GM18511 (cell line): ENCODE measurements around the gene GPRC5C.

Experiments
- ATAC-seq: cut with Tn5 transposase; IDR thresholded peaks from one replicate; pipeline ENCODE4 v1.9.1; 2021; ENCODE audit warnings: mild to moderate bottlenecking, moderate library complexity; ENCODE audit not compliant: unreplicated experiment

The GPRC5C gene, protein sequence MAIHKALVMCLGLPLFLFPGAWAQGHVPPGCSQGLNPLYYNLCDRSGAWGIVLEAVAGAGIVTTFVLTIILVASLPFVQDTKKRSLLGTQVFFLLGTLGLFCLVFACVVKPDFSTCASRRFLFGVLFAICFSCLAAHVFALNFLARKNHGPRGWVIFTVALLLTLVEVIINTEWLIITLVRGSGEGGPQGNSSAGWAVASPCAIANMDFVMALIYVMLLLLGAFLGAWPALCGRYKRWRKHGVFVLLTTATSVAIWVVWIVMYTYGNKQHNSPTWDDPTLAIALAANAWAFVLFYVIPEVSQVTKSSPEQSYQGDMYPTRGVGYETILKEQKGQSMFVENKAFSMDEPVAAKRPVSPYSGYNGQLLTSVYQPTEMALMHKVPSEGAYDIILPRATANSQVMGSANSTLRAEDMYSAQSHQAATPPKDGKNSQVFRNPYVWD

DNA sequence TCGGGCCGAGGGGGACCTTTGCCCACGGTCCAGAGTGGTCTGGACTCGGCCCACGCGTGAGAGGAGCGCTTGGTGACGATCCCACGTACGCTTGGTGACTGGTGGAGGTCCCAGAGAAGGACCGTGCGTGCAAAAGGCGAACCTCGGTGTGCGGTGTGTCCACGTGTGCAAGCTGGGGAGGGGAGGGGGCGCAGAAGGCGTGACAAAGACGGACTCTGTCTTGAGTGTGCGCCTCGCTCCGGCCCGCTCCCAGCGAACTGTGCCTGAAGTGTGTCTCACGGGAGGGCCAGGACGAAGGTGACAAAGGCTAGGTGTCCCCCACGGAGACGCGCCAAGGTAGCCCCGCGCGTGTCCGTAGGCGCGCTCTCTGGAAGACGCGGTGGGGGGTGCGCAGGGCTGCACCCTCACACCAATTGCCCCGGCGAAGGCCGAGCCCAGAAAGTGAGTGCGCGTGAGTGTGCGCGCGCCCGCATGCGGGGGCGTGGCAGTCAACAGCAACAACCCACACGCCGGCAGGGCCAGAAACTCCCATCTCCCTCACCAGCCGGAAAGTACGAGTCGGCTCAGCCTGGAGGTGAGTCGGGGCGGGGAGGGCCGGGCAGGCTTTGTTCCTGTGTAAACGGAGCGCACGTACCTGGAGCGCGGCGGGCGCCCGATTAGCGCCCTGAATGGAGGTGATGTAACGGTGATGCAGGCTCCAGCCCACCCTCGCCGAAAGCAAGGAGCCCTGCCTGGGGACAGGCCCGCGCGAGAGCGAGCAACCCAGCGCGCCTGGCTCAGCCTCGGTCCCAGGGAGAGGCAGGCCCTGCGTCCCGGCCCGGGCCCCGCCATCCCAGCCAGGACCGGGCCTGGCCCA lies at the start of gene GPRC5C:
Gene GPRC5C, plus strand, starts transcription at position 521 of the 856 bp plus-strand sequence. CDS start 7,689 bp downstream, outside the sequence.
- ATAC-seq, result no peak

DNA sequence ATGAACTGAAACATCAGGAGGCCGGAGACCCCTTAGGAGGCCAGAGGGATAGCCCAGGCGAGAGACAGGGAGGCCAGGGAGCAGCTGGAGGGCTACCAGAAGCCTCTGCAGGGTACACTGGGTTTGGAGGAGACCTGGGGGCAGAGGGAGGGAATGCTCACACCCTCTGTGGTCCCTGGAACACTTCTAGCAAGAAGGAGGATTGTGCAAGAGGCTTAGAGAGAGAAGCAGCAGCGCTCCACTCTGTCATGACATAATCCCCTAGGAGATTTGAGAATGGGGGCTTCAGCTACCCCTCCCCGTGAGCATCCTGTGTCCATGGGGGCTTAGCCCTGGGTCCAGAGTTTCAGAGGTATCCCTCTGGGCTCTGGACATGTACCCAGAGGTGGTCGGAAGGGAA lies 48.7 kb upstream of the GPRC5C start:
- ATAC-seq, result no peak

DNA sequence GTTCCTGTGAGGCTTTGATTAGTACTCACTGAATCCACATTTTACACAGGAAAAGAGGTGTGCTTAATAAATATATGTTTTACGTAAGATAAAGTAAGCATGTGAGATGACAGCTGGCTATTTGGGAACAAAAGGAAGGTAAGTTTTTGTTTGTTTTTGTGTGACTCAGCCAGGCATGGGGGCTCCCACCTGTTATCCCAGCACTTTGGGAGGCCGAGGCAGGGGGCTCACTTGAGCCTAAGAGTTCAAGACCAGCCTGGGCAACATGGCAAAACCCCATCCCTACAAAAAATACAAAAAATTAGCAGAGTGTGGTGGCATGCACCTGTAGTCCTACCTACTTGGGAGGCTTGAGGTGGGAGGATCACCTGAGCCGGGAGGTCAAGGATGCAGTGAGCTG lies 46.7 kb upstream of the GPRC5C start:
- no peak for ATAC-seq

DNA sequence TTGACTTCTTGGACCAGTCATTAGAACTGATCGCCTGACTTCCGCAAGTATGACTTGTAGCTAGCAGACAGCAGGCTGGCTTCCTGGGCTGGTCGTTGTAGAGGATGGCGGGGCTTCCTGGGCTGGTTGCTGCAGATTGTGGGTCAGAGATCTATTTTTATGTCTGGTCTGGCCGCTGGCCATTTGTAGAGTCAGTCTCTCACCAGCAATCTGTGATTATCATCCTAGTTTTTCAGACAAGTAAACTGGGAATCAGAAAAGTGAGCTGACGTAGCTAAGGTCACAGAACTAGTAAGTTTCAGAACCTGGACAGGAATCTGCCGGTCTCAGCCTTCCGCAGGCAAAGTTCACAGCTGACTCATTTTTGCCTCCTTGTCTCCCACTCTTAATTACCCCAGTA lies 45.5 kb upstream of the GPRC5C start:
- ATAC-seq, result no peak

DNA sequence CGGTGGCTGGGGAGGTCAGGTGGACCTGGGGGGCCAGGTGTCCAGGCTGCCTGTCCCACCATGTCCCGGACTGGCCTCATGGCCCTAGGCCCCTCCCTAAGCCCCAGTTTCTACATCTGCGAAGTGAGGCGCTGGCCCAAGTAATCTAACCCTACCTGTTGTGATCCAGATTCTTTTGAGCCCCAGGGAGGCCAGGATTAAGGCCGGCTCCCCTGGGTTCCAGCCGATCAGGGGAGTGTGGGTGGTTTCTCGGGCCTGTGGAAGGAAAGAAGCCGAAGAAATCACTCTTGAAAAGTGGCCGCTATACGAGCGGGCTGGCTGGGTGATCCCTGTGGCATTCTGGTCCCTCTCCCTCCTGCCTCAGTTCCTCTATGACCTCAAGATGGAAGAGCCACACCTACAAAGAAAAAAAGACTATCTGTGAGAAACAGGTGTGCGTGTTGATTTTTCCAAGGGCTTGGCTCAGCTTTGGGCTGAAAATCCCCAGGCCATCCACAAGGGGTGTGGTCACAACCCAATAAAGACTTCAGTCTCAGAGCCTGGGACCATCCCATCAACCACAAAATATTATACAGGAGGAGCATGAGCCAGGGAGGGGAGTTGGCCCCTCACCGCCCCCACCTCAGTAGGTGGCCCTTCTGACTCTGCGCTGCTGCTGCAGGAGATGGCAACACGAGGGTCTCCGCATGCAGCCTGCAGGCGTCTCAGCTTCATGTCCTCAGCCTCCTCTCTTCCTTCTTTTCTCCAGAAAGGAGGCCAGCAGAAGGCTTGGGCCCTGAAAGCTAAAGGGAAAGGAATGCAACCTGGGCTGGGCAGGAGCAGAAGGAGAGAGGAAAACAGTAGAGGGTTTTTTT lies 44.3 kb upstream of the GPRC5C start:
- ATAC-seq, result no peak

DNA sequence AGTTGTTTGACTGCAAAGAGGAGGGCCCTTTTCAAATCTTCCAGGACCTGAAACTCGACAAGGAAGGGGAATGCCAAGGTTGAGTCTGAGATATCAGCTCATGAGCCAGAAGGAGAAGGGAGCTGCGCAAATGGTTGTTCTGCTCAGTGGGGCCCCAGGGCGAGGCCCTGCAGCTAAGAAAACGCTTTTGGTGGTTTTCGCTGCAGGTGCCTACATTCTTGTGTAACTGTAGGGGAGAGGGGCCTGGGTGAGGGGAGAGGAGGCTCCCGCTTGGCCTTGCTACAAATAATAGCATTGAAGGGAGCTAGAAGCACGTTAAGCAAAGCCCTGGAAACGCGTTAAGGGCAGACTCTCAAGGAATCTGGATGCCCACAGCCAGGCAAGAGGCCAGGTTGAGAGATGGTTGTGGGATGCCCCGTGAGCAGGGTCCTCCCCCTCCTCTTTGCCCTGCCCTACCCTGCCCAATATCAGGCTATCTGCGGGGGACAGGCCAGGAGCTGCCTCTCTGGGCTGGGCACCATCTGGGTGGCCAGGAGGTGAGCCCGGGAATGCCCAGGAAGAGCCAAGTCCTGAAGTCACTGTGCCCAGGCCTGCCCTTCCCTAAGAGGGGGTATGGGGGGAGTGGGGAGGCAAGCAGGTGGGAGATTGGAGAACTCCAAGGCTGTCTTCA lies 42.7 kb upstream of the GPRC5C start:
- ATAC-seq, result no peak

DNA sequence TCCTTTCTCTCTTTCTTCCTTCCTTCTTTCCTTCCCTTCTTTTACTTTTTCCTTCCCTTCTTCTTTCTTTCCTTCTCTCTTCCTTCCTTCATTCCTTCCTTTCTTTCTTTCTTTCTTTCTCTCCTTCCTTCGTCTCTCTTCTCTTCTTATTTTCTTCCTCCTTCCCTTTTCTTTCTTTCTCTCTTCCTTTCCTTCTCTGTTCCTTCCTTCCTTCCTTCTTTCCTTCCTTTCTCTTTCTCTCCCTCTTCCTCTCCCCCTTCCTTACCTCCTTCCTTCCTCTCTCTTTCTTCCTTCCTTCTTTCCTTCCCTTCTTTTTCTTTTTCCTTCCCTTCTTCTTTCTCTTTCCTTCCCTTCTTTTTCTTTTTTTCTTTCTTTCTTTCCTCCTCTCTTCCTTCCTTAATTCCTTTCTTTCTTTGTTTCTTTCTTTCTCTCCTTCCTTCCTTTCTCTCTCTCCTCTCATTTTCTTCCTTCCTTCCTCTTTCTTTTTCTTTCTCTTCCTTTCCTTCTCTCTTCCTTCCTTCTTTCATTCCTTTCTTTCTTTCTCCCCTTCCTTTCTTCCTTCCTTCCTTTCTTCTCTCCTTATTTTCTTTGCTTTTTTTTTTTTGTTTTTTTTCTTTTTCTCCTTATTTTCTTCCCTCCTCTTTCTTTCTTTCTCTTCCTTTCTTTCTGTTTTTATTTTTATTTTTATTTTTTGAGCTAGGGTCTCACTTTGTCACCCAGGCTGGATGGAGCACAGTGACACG lies 41.8 kb upstream of the GPRC5C start:
- no peak for ATAC-seq

DNA sequence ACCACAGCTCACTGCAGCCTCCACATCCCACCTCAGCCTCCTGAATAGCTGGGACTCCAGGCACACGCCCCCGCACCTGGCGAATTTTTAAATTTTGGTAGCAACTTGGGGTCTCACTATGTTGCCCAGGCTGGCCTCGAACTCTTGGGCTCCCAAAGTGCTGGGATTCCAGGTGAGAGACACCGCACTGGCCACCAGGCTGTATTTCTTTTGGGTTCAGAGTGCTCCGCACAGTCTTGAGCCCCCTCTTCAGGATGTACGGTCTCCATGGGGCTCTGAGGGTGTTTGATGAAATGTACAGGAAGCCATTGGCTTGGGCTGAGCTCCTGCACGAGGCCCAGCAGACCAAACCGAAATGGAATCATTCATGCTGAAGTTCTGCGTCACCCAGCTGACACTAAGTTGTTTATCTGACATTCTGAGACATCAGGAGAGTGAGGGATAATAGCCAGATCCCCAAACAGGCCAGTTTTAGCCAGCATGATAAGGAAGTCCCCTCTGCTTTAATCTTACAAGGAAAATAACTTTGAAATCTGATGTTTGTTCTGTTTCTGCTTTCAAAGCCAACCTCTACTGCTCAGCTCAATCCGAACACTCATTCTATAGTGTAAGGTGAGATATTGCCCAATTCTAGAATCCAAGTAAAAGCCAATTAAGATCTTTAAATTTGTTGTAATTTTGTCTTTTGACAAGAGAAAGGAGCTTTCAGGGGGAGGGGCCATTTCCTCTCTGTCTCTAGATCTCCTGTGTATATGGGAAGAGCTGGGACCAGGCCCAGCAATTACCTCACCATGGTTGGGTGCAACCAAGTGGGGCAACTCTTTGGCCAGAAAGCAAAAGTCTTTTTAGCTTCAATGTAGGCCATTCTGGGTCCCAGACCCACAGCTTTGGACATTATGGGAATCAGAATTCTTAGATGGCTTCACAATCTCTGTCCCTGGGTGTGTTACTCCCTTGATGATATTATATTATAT lies 40.9 kb upstream of the GPRC5C start:
- ATAC-seq, result no peak

DNA sequence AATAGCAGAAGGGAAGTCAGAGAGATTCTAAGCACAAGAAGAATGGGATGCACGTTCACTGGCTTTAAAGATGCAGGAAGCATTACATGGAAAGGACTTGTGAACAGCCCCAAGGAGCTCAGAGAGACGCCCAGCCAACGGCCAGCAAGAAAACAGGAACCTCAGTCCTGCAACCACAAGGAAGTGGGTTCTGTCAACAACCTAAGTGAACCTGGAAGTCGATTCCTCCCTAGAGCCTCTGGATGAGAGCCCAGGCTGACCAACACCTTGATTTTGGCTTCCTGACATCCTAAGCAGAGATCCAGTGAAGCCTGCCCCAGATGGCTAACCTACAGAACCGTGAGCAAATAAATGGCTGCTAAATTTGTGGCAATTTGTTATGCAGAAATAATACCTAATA lies 40.1 kb upstream of the GPRC5C start:
- no peak for ATAC-seq

DNA sequence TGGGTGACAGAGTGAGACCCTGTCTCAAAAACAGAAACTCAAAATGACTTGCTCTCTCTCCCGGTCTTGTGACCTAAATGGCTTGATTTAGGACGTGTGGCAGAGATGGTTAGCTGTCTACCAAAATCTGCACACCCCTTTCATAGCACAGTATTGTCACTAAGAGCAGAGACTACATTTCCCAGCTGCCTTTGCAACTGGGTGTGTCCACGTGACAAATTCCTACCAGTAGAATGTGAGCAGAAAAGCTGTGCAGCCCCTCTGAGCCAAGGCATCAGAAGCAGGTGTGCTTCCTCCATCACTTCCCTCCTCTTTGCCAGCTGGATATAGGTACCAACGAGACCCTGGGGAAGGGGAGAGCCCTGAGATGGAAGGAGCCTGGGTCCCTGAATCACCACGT lies 39.0 kb upstream of the GPRC5C start:
- no peak for ATAC-seq

DNA sequence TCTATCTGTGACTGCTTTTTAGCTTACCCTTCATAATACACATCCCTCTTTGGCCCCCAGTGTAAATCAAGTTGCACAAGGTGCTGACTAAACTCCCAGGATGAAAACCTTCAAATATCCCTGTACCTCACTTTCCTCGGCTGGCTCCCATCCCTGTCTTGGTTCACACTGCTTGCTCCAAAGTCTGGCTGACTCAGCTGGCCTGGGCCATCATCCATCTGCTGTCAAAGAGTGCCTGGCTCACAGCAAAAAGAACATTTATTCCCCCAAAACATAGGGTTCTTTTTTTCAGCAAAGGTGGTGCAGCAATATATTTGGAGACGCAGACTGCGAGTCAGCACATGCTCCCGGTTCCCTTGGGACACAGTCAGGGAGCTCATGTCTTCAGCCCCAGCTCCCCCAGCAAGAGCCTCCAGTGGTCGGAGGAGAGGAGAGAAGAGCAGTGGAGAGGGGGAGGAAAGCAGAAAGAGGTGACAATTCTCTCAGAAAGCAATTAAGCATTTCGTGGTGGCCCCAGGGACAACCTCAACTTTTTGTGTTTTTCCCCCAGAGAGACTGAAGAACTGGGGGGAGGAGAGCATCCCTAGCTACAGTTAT lies 38.4 kb upstream of the GPRC5C start:
- ATAC-seq, result no peak

DNA sequence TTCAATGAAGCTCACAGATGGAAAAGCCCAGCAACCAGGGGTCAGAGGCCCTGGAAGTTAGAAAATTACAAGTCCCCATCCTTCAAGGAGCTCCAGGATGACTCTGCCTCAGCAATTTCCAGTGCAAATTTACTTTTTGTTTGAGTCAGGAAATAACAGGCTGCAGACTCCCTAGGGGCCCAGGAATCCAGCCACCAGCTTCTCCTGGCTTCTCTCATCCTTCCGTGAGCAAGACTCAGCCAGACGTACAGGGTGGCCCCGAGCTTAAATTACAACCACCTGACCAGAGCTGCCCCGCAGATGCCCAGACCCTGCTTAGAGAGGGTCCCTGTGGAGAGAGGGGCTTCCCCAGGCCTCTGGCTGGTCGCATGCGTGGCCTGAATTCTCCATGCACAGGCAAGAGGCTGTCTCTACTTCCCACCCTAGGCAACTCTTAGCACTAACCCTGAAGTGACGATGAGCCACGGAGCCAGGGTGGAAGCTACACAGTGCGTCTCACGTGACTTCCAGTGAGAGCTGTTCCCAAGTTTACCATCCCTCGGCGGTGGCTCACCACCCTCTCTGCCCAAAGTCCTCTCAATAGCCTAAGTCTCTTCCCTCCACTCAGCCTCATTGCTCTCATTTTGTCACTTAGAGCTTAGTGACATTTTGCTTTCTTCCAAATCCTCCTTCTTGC lies 37.5 kb upstream of the GPRC5C start:
- ATAC-seq, result no peak

DNA sequence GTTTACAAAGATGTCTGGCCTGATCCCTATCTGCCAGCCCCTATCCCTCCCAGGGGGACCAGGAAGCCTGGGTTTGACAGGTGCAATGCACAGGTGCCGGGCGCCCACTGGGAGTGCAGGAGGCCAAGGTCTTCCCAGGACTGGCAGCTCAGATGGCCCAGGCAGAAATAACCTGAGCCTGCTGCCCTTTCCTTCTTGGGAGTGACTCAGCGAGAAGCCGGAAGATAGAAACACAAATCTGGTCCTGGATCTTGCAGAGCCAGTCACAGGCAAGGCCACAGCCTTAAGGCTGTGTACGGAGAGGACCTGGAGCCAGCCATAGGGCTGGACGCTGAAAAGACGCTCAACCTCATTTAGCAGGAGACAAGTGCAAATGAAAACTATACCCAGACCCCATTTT lies 36.9 kb upstream of the GPRC5C start:
- no peak for ATAC-seq

DNA sequence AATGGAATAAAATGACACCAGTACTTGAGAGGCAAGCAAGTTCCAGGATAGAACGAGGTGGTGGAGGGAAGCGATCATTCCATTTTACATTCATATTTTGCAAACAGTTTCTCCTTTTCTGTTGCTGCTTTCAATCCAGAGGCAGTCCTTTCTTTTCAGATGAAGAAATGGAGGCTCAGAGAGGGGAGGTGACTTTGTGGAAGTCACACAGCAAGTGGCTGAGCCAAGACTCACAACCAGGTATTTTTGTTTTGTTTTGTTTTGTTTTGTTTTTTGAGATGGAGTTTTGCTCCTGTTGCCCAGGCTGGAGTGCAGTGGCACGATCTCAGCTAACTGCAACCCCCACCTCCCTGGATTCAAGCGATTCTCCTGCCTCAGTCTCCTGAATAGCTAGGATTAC lies 35.3 kb upstream of the GPRC5C start:
- no peak for ATAC-seq

DNA sequence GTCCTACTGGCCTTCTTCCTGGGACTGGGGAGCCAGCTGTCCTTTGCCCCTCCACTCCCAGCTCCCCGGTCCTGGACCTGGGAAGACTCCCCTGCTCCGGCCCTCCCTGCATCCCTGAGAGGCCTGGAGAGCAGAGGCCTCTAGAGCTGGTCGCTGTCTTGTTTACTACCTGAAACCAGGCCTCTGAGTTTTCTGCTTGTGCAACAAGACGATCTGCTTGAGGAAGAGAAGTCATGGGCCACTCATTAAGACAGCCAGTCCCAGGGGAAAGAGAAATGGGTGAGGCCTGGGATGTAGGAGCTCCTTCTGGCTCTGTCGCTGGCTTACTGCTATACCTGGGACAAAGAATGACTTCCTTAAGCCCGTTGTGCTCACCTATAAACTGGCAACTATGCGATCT lies 29.8 kb upstream of the GPRC5C start:
- no peak for ATAC-seq

DNA sequence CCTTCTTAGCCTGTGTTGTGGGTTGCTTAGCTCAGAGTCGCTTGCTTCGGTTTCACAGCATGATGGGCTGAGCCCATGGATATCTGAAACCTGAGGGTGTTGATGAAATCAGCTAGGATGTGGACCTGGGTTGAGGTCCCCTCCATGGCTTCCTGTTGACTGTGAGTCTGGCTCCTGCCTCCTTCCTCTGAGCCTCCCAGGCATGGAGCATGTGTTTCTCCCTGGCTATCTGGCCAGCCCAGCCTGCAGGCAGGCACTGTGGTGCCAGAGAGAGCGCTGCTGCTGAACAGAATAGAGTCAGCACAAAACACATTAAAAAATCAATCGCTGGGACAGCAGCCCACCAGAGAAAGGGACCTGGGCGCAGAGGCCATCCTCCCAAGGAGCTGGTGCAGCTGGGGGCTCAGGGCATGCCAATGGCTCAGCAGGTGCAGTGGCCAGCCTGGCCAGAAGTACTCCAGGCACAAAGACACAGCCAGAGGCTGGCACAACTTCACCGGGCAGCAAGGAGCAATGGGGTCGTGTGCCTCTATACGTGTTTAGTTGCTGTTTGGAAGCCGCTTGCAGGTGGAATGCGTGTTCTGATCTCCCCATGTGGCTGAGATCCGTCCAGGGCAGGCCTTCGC lies 28.3 kb upstream of the GPRC5C start:
- ATAC-seq, result no peak

DNA sequence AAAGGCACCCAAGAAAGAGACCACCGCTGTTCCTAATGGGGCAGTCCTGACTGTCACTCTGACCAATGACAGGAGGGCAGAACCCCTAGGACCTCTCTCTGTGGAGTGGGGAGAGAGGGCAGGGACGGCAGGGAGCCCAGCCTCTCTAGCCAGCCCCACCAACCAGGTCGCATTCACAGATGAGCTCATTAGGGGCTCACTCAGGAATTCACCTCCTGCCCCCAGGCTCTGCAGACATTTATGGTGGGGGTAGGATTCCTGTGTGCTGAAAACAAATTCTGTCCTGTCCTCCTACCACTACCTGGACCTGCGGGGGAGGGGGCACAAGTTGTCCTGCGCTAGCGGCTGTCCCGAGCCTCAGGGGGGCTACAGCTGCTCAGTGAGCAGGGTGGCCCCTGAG lies 27.7 kb upstream of the GPRC5C start:
- no peak for ATAC-seq
